Fibroblast of mammary gland (primary cell): ENCODE results near the gene OXSR1.

Source experiments
- DNase-seq: peaks from one replicate; pipeline ENCODE4 v3.0.0-alpha.2; 2010; ENCODE audit warnings: low read depth
- H3K4me3 ChIP-seq: 2 replicates; pipeline ENCODE4 v1.5.1; 2011; ENCODE audit warnings: low read depth, mild to moderate bottlenecking, low read length, moderate library complexity; ENCODE audit not compliant: control insufficient read depth
- CTCF ChIP-seq: conservative IDR thresholded peaks from 2 replicates; pipeline ENCODE4 v1.5.1; 2011; ENCODE audit warnings: low read depth, low read length, inconsistent platforms; ENCODE audit not compliant: control insufficient read depth, insufficient read depth

Gene OXSR1

GRCh38 chr3:38136777-38137614 lies 28.3 kb upstream of the OXSR1 start, which contains the start of gene ACAA1:
Gene ACAA1 (minus strand): TSS chr3:38137127. CDS start chr3:38137035, 92 bp downstream.
- TF ChIP-seq CTCF, result no peak

GRCh38 chr3:38137615-38138348 lies 27.6 kb upstream of the OXSR1 start:
- no peak for DNase-seq
- H3K4me3 ChIP-seq, result peak overlapping the region; percentile 80
- TF ChIP-seq CTCF, result no peak

More at GRCh38 chr3:38136777-38137614, 28.3 kb upstream of the OXSR1 start, which contains the start of gene ACAA1:
- DNase-seq, result peak; percentile 98
- H3K4me3 ChIP-seq, result peak within 1 kb of the TSS; percentile 80

GRCh38 chr3:38138349-38139190 lies 26.8 kb upstream of the OXSR1 start, which contains the start of gene MYD88:
Gene MYD88 (plus strand): TSS chr3:38138661. CDS start chr3:38138701, 40 bp downstream.
- DNase-seq, result peak; percentile 43
- no peak for TF ChIP-seq CTCF
- H3K4me3 ChIP-seq, result peak within 1 kb of the TSS; percentile 80

- no peak for DNase-seq
- peak overlapping the region; percentile 79 for H3K4me3 ChIP-seq
- TF ChIP-seq CTCF, result no peak
These were observed 26.1 kb upstream of the OXSR1 start for GRCh38 chr3:38139191-38139590.

- TF ChIP-seq CTCF, result no peak
- DNase-seq, result no peak
- peak overlapping the region; percentile 79 for H3K4me3 ChIP-seq
These were observed 25.7 kb upstream of the OXSR1 start for GRCh38 chr3:38139652-38140051.
